A549 (cell line): ENCODE measurements around the gene PRSS35. TPM values are rescaled to one million over a fixed set of nuclear protein-coding genes. Genes with fewer than 3 reads are reported as not detected.
A peak's percentile ranks its signal among the peaks of the same experiment; 100 is the strongest.

Source experiments
- ATAC-seq, 2 experiments: fragments of 200-7000 bp in 1 of 2; fragments of >200 bp in 1 of 2; cut with Nextera tagmentation in 1 of 2; cut with Tn5 transposase in 1 of 2; 3 replicates each; pipeline versions ENCODE4 v1.8.0 to v1.9.1; 2018 to 2020; ENCODE audit warnings: mild to moderate bottlenecking in 1 of 2, moderate library complexity in 1 of 2
- CTCF ChIA-PET: fragments of 300-600 bp; sonication (Branson Sonifier 250); formaldehyde crosslinking; extraction: SDS; loops from one replicate; lab custom pipeline; 2021; ENCODE audit warnings: antibody characterized with exemption, inconsistent platforms; lab: Yijun Ruan, JAX
- POLR2A ChIA-PET: fragments of 350-600 bp; formaldehyde crosslinking; extraction: SDS; loops from one replicate; lab custom pipeline; 2021; ENCODE audit warnings: antibody characterized with exemption, inconsistent platforms; lab: Yijun Ruan, JAX
- DNase-seq, 2 experiments: peaks; one replicate each; pipeline versions ENCODE4 v3.0.0 to v3.0.0-alpha.2; 2011 to 2016; ENCODE audit warnings: low read depth in 1 of 2, low spot score in 1 of 2
- FAIRE-seq: peaks from 2 replicates; lab custom pipeline; 2011; peaks lifted over from hg19 to GRCh38; lab: Jason Lieb, UNC
- H3K27ac ChIP-seq, 2 experiments: fragments of >200 bp; sonication (Bioruptor Twin); formaldehyde crosslinking; 3 replicates each; pipeline ENCODE4 v1.5.1; 2016 to 2017
- H3K4me1 ChIP-seq: fragments of >200 bp; sonication (Bioruptor Twin); formaldehyde crosslinking; 3 replicates; pipeline ENCODE4 v1.6.1; 2016
- H3K4me2 ChIP-seq: fragments of >200 bp; sonication (Bioruptor Twin); formaldehyde crosslinking; 3 replicates; pipeline ENCODE4 v1.6.1; 2016
- H3K4me3 ChIP-seq: fragments of >200 bp; sonication (Bioruptor Twin); formaldehyde crosslinking; 3 replicates; pipeline ENCODE4 v1.5.1; 2016
- H3K9me3 ChIP-seq: fragments of >200 bp; sonication (Bioruptor Twin); formaldehyde crosslinking; 3 replicates; pipeline ENCODE4 v1.6.1; 2016
- BHLHE40 ChIP-seq: IDR thresholded peaks from 2 replicates; pipeline ENCODE4 v1.6.1; 2012; ENCODE audit warnings: low read depth, low read length, inconsistent platforms
- CTCF ChIP-seq: fragments of >200 bp; sonication (Bioruptor Twin); formaldehyde crosslinking; IDR thresholded peaks from 3 replicates; pipeline ENCODE4 v1.5.1; 2016
- FOXS1 ChIP-seq: fragments of 250-450 bp; sonication (Bioruptor Pico); IDR thresholded peaks from 2 replicates; pipeline ENCODE4 v1.5.0; 2020; ENCODE audit warnings: mild to moderate bottlenecking, moderate library complexity
- HES2 ChIP-seq: fragments of >200 bp; sonication (Bioruptor Twin); formaldehyde crosslinking; IDR thresholded peaks from 2 replicates; pipeline ENCODE4 v1.6.1; 2016
- HOXA7 ChIP-seq: fragments of 250-450 bp; sonication (Bioruptor Pico); IDR thresholded peaks from 2 replicates; pipeline ENCODE4 v1.5.0; 2020; ENCODE audit warnings: mild to moderate bottlenecking, moderate library complexity
- JUN ChIP-seq, 2 experiments: fragments of >200 bp; sonication (Bioruptor Twin); formaldehyde crosslinking; IDR thresholded peaks; 2 replicates in 1 of 2; 3 replicates in 1 of 2; pipeline ENCODE4 v1.6.1; 2016 to 2017
- MAFK ChIP-seq: fragments of 450-650 bp; IDR thresholded peaks from 2 replicates; pipeline ENCODE4 v1.6.1; 2014; ENCODE audit not compliant: partially characterized antibody
- NPAS2 ChIP-seq: fragments of 250-450 bp; sonication (Bioruptor Pico); IDR thresholded peaks from 2 replicates; pipeline ENCODE4 v1.8.0; 2022; ENCODE audit warnings: mild to moderate bottlenecking, moderate library complexity, borderline replicate concordance
- PBX3 ChIP-seq: IDR thresholded peaks from 2 replicates; pipeline ENCODE4 v1.6.1; 2012
- RAD21 ChIP-seq, 2 experiments: fragments of >200 bp in 1 of 2; sonication (Bioruptor Twin) in 1 of 2; formaldehyde crosslinking in 1 of 2; IDR thresholded peaks in 1 of 2; conservative IDR thresholded peaks in 1 of 2; 2 replicates in 1 of 2; 3 replicates in 1 of 2; pipeline ENCODE4 v1.6.1; 2012 to 2018; ENCODE audit warnings: inconsistent platforms in 1 of 2
- REST ChIP-seq: fragments of 200-600 bp; sonication (generic); IDR thresholded peaks from 2 replicates; pipeline ENCODE4 v1.6.1; 2016; ENCODE audit warnings: antibody characterized with exemption, mild to moderate bottlenecking, moderate library complexity
- SMC3 ChIP-seq: fragments of >200 bp; sonication (Bioruptor Twin); formaldehyde crosslinking; IDR thresholded peaks from 3 replicates; pipeline ENCODE4 v1.6.1; 2018; ENCODE audit warnings: inconsistent platforms
- TP53 ChIP-seq: fragments of 250-450 bp; sonication (Bioruptor Pico); IDR thresholded peaks from 2 replicates; pipeline ENCODE4 v1.5.0; 2021; ENCODE audit warnings: mild to moderate bottlenecking, moderate library complexity
- WGBS: methylation state at CpG from one replicate; pipeline ENCODE4 v1.1.6; 2017; ENCODE audit errors: missing lambda C conversion rate; 5-methylcytosine and 5-hydroxymethylcytosine counted together
- polyA plus RNA-seq, 4 experiments: library from polyadenylated mRNA; depleted of rRNA in 3 of 4; stranded (reverse); fragments of >200 nt; fragmentation: RNase III in 1 of 4; extraction: RNeasy Plus Mini Kit Qiagen cat#74134 plus additional on column Dnase treatment in 1 of 4; gene quantifications; 2 replicates in 3 of 4; 3 replicates in 1 of 4; pipeline ENCODE4 v1.2.3, GENCODE V29; 2011 to 2017

Gene PRSS35
- polyA plus RNA-seq, 2 of the 4 experiments (the other 2 are of a cell fraction), result 0.61 to 1.9 TPM

GRCh38 chr6:83517500-83517899 lies 5.2 kb downstream of the PRSS35 start:
- CTCF ChIA-PET, result no interaction called here
- H3K4me2 ChIP-seq, result no peak overlapping the region

GRCh38 chr6:83518816-83519480 lies 6.6 kb downstream of the PRSS35 start:
- FAIRE-seq (no peak), DNase-seq (peak in 1 of 2 experiments; percentile 4), ATAC-seq (no peak)
- ChIA-PET CTCF (interaction anchor here (0.8 to 2.0 kb wide), 3 partner anchors 17 to 452 kb away, joined by 3 to 7 read pairs (median 3); partner anchors contain the start of gene DOP1A), POLR2A (no interaction called here)
- Histone ChIP-seq H3K4me3 (no peak overlapping the region), H3K4me1 (no peaks in the 10 kb centered on the region), H3K27ac (no peak overlapping the region), H3K4me2 (no peak overlapping the region), H3K9me3 (no peaks in the 10 kb centered on the region)
- 37% methylated on average over 4 of the region's 4 CpGs for WGBS
- TF ChIP-seq CTCF (0 out of 3 replicates have a peak, but pooled peaks have one; percentile 14), JUN (IDR thresholded peaks at IDR 0.05) (no peak), HES2 (no peak), RAD21 (conservative IDR thresholded peaks at IDR 0.05 in 1 of 2, IDR thresholded peaks at IDR 0.05 in 1 of 2) (0 out of 5 replicates have a peak, but pooled peaks have one; percentile 14 to 15)

More at GRCh38 chr6:83517500-83517899, 5.2 kb downstream of the PRSS35 start:
- POLR2A ChIA-PET, result no interaction called here
- no peak for DNase-seq
- TF ChIP-seq BHLHE40, result no peak
- no peak for TF ChIP-seq HOXA7
- FAIRE-seq, result no peak
- ATAC-seq, result no peak; a peak in 1 of 6 replicates
- H3K27ac ChIP-seq, result no peak overlapping the region
- WGBS, result 86% methylated on average over 1 of the region's 1 CpG
- no peak overlapping the region for H3K4me3 ChIP-seq
- H3K4me1 ChIP-seq, result peaks cover 6% of the 10 kb centered on the region; the same call in 2 of the 3 replicates
- H3K9me3 ChIP-seq, result no peaks in the 10 kb centered on the region

GRCh38 chr6:83536034-83536646 lies 23.8 kb downstream of the PRSS35 start:
- CTCF ChIA-PET, result interaction anchor here (0.7 to 1.0 kb wide), 5 partner anchors 17 to 469 kb away, joined by 3 to 5 read pairs (median 3); no protein-coding TSS in a partner anchor
- no peak overlapping the region for H3K4me2 ChIP-seq
- peak; percentile 47 to 74; a peak in 4 of 6 replicates for ATAC-seq
- H3K4me1 ChIP-seq, result no peaks in the 10 kb centered on the region
- peak; percentile 11 to 52 for DNase-seq
- H3K27ac ChIP-seq, result no peak overlapping the region
- FAIRE-seq, result no peak
- WGBS, result 19% methylated on average over 5 of the region's 5 CpGs
- POLR2A ChIA-PET, result no interaction called here
- TF ChIP-seq SMC3, result peak; percentile 27; the same call in 1 of the 3 replicates
- peak; percentile 36 to 58; a peak in 3 of 5 replicates for TF ChIP-seq RAD21 (conservative IDR thresholded peaks at IDR 0.05 in 1 of 2, IDR thresholded peaks at IDR 0.05 in 1 of 2)
- peak; percentile 51 for TF ChIP-seq CTCF
- TF ChIP-seq MAFK, result no peak
- no peak overlapping the region for H3K4me3 ChIP-seq
- no peaks in the 10 kb centered on the region for H3K9me3 ChIP-seq

GRCh38 chr6:83536647-83537589 lies 24.6 kb downstream of the PRSS35 start:
- 47% methylated on average over 4 of the region's 4 CpGs for WGBS
- no peaks in the 10 kb centered on the region for H3K9me3 ChIP-seq
- no peaks in the 10 kb centered on the region for H3K4me1 ChIP-seq
- no peak overlapping the region for H3K4me3 ChIP-seq
- H3K27ac ChIP-seq, result no peak overlapping the region
- FAIRE-seq (no peak), ATAC-seq (no peak), DNase-seq (no peak)
- no peak overlapping the region for H3K4me2 ChIP-seq
- CTCF ChIA-PET, result interaction anchor here (0.7 to 1.0 kb wide), 5 partner anchors 17 to 470 kb away, joined by 3 to 5 read pairs (median 3); no protein-coding TSS in a partner anchor
- POLR2A ChIA-PET, result no interaction called here
- no peak for TF ChIP-seq FOXS1 (CRISPR knock-in tag)
- TF ChIP-seq NPAS2 (CRISPR knock-in tag), result no peak
- no peak for TF ChIP-seq PBX3
- TF ChIP-seq REST, result no peak
- no peak for TF ChIP-seq TP53 (CRISPR knock-in tag)
